OCI-LY7 (cell line): Measurements from ENCODE around the gene NCAPD2. TPM values are rescaled to one million over a fixed set of nuclear protein-coding genes. Genes with fewer than 3 reads are reported as not detected.

Experiments
- BruUV-seq: library from RNA; stranded (reverse); fragments of 400-500 nt; replicated peaks from 2 replicates; lab custom pipeline; 2021; lab: Mats Ljungman, UMichigan
- CTCF ChIA-PET: fragments of 300-600 bp; sonication (Branson Sonifier 250); formaldehyde crosslinking; loops from one replicate; lab custom pipeline; 2022; ENCODE audit warnings: antibody characterized with exemption; ENCODE audit not compliant: unreplicated experiment; lab: Charles Lee
- POLR2A ChIA-PET: fragments of 300-600 bp; sonication (Branson Sonifier 250); formaldehyde crosslinking; loops from one replicate; lab custom pipeline; 2022; ENCODE audit warnings: antibody characterized with exemption; lab: Charles Lee
- DNase-seq: peaks from one replicate; pipeline ENCODE4 v3.0.0-alpha.2; 2015; ENCODE audit warnings: low spot score
- H2AFZ ChIP-seq: fragments of 200-600 bp; sonication (generic), shearing (Covaris generic); 2 replicates; pipeline ENCODE4 v1.6.1; 2014; ENCODE audit warnings: mild to moderate bottlenecking, antibody characterized with exemption, low read length, moderate library complexity
- H3K27ac ChIP-seq: fragments of 200-600 bp; sonication (generic); 2 replicates; pipeline ENCODE4 v1.5.1; 2014; ENCODE audit warnings: mixed run types, low read depth, mild to moderate bottlenecking, moderate library complexity, low read length, inconsistent platforms; ENCODE audit not compliant: poor library complexity, severe bottlenecking
- H3K36me3 ChIP-seq: fragments of 200-600 bp; sonication (generic); 2 replicates; pipeline ENCODE4 v1.6.1; 2014; ENCODE audit warnings: mild to moderate bottlenecking, antibody characterized with exemption, low read length, moderate library complexity, mixed read lengths; ENCODE audit not compliant: insufficient read depth
- H3K4me1 ChIP-seq: fragments of 200-600 bp; sonication (generic); 2 replicates; pipeline ENCODE4 v1.5.1; 2014; ENCODE audit warnings: mild to moderate bottlenecking, low read length; ENCODE audit not compliant: insufficient read depth, poor library complexity, severe bottlenecking
- H3K4me2 ChIP-seq: fragments of 200-600 bp; sonication (generic); 2 replicates; pipeline ENCODE4 v1.6.1; 2014; ENCODE audit warnings: mild to moderate bottlenecking, low read length
- H3K4me3 ChIP-seq: fragments of 200-600 bp; sonication (generic); 2 replicates; pipeline ENCODE4 v1.5.1; 2014; ENCODE audit warnings: mild to moderate bottlenecking, low read depth, low read length; ENCODE audit not compliant: poor library complexity, severe bottlenecking
- H3K79me2 ChIP-seq: fragments of 200-600 bp; sonication (generic); 2 replicates; pipeline ENCODE4 v1.6.1; 2016; ENCODE audit warnings: low read depth, mild to moderate bottlenecking, low read length, moderate library complexity, mixed read lengths; ENCODE audit not compliant: insufficient read depth
- H3K9me2 ChIP-seq: fragments of 200-600 bp; sonication (generic); 2 replicates; pipeline ENCODE4 v1.6.1; 2016; ENCODE audit warnings: mild to moderate bottlenecking, low read length, mixed read lengths; ENCODE audit not compliant: insufficient read depth
- H3K9me3 ChIP-seq: fragments of 200-600 bp; sonication (generic); 2 replicates; pipeline ENCODE4 v1.6.1; 2014; ENCODE audit warnings: mild to moderate bottlenecking, mixed run types, low read length, mixed read lengths
- H4K20me1 ChIP-seq: fragments of 200-600 bp; sonication (generic); 2 replicates; pipeline ENCODE4 v1.6.1; 2014; ENCODE audit warnings: mild to moderate bottlenecking, antibody characterized with exemption, low read length, moderate library complexity, mixed read lengths; ENCODE audit not compliant: insufficient read depth
- EZH2phosphoT487 ChIP-seq: fragments of 200-600 bp; sonication (generic); IDR thresholded peaks from 2 replicates; pipeline ENCODE4 v1.6.1; 2018; ENCODE audit warnings: low read depth, borderline replicate concordance, mild to moderate bottlenecking, mixed run types, antibody characterized with exemption, low read length, moderate library complexity, mixed read lengths
- intact Hi-C: fragments of 100-400 bp; cut with micrococcal nuclease; formaldehyde crosslinking; loops from one replicate; pipeline ENCODE4 v1.10.0; 2022; ENCODE audit not compliant: unreplicated experiment
- total RNA-seq, 2 experiments: library from RNA; depleted of rRNA in 1 of 2; stranded (reverse); fragments of >200 nt in 1 of 2; shearing (Covaris generic) in 1 of 2; gene quantifications; 2 replicates each; pipeline ENCODE4 v1.2.3, GENCODE V29; 2014 to 2022
- TF ChIP-seq, protein P1 (sequence below): fragments of 200-600 bp; sonication (generic); conservative IDR thresholded peaks from 2 replicates; pipeline ENCODE4 v1.5.1; 2014; ENCODE audit warnings: mild to moderate bottlenecking, antibody characterized with exemption, low read length, moderate library complexity, mixed read lengths

The NCAPD2 gene
- total RNA-seq, 2 experiments from 2014 or later: 157 to 225 TPM

GRCh38 chr12:6550294-6551062 is 56.6 kb downstream of the NCAPD2 start:
- TF ChIP-seq, protein P1, sequence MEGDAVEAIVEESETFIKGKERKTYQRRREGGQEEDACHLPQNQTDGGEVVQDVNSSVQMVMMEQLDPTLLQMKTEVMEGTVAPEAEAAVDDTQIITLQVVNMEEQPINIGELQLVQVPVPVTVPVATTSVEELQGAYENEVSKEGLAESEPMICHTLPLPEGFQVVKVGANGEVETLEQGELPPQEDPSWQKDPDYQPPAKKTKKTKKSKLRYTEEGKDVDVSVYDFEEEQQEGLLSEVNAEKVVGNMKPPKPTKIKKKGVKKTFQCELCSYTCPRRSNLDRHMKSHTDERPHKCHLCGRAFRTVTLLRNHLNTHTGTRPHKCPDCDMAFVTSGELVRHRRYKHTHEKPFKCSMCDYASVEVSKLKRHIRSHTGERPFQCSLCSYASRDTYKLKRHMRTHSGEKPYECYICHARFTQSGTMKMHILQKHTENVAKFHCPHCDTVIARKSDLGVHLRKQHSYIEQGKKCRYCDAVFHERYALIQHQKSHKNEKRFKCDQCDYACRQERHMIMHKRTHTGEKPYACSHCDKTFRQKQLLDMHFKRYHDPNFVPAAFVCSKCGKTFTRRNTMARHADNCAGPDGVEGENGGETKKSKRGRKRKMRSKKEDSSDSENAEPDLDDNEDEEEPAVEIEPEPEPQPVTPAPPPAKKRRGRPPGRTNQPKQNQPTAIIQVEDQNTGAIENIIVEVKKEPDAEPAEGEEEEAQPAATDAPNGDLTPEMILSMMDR: no peak
- TF ChIP-seq EZH2phosphoT487: no peak
- BruUV-seq: no TSS peak
- no peak overlapping the region for H3K27ac ChIP-seq
- no peak overlapping the region for H3K4me2 ChIP-seq
- intact Hi-C loops: no loop called here
- ChIA-PET POLR2A (interaction anchor here (0.5 to 0.6 kb wide), 2 partner anchors 167 to 368 kb away, joined by 3 read pairs; no protein-coding TSS in a partner anchor), CTCF (interaction anchor here (0.6 kb wide), 2 partner anchors 63 to 173 kb away, joined by 3 to 4 read pairs; partner anchors contain the start of gene COPS7A)
- no peak overlapping the region for H2AFZ ChIP-seq
- H4K20me1 ChIP-seq: no peaks in the 10 kb centered on the region; the same call in 1 of the 2 replicates
- no peak overlapping the region for H3K4me3 ChIP-seq
- H3K36me3 ChIP-seq: peaks cover 74% of the 10 kb centered on the region
- no peaks in the 10 kb centered on the region for H3K9me2 ChIP-seq
- peaks cover 15% of the 10 kb centered on the region for H3K4me1 ChIP-seq
- no peaks in the 10 kb centered on the region for H3K9me3 ChIP-seq
- DNase-seq: no peak
- H3K79me2 ChIP-seq: peaks cover 39% of the 10 kb centered on the region

- Histone ChIP-seq H3K4me2 (no peak overlapping the region), H3K36me3 (peaks cover 68% of the 10 kb centered on the region), H3K4me3 (no peak overlapping the region), H3K4me1 (peaks cover 15% of the 10 kb centered on the region), H3K79me2 (peaks cover 39% of the 10 kb centered on the region), H2AFZ (no peak overlapping the region), H3K27ac (no peak overlapping the region), H3K9me2 (no peaks in the 10 kb centered on the region), H4K20me1 (no peaks in the 10 kb centered on the region; the same call in 1 of the 2 replicates), H3K9me3 (no peaks in the 10 kb centered on the region)
- intact Hi-C loops: no loop called here
- ChIA-PET CTCF (interaction anchor here (0.6 kb wide), 2 partner anchors 63 to 173 kb away, joined by 3 to 4 read pairs; partner anchors contain the start of gene COPS7A), POLR2A (interaction anchor here (0.5 kb wide), 1 partner anchor 367 kb away, joined by 3 read pairs; no protein-coding TSS in a partner anchor)
- no peak for TF ChIP-seq EZH2phosphoT487
- TF ChIP-seq, protein P1: no peak
- DNase-seq: no peak
- no TSS peak for BruUV-seq
Observed at GRCh38 chr12:6551063-6551461, 57.2 kb downstream of the NCAPD2 start.
